ENCODE data around the gene CATSPERB.
"Not testable (repeated sequence)": the region's sequence is repeated elsewhere in the genome, so short reads cannot be mapped to it uniquely, and the experiment has no call there.

The CATSPERB gene

DNA sequence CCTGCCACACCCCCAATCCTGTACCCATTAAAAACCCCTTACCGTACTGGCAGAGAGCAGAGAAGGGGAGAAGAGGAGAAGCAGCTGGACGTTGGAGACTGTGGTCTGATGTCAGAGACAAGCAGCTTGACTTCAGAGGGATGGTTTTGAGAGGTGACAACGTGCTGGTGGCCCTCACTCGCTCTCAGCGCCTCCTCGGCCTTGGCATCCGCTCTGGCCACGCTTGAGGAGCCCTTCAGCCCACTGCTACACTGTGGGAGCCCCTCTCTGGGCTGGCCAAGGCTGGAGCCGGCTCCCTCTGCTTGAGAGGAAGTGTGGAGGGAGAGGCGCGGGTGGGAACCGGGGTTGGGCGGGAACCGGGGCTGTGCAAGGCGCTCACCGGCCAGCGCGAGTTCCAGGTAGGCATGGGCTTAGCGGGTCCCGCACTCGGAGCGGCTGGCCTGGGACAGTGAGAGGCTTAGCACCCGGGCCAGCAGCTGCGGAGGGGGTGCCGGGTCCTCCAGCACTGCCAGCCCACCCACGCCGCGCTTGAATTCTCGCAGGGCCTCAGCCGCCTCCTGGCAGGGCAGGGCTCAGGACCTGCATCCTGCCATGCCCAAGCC is 154.2 kb downstream of the CATSPERB start:
- no peak for DNase-seq (ENCODE audit: low read depth, low spot score)

DNA sequence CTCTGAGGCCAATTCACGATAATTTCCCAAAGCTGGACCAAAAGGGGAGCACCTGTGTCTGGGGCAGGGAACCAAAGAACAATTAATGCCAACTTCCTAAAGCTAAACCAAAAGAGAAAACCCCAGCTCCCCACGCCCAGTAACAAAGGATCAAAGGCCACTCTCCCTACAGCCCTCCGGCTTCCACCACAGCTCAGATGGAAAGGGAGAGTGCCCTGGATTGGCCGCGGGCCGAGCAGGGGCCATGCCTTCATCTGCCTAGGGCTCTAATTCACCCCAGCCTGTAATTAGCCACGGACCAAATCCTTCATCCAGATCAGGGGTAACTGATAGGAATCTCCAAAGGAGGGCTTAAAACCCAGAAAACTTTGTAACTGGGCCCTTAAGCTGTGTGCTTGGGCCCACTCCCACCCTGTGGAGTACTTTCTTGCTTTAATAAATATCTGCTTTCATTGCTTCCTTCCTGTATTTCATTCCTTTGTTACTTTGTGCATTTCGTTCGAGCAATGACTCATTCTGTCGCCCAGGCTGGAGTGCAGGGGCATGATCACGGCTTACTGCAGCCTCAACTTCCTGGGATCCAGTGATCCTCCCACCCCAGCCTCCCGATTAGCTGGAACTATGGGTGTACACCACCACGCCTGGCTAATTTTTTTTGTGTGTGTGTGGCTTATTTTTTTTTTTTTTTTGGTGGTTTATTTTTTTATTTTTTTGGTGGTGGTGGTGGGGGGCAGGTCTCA is 156.2 kb downstream of the CATSPERB start:
- DNase-seq (ENCODE audit: low read depth, low spot score), result no peak

DNA sequence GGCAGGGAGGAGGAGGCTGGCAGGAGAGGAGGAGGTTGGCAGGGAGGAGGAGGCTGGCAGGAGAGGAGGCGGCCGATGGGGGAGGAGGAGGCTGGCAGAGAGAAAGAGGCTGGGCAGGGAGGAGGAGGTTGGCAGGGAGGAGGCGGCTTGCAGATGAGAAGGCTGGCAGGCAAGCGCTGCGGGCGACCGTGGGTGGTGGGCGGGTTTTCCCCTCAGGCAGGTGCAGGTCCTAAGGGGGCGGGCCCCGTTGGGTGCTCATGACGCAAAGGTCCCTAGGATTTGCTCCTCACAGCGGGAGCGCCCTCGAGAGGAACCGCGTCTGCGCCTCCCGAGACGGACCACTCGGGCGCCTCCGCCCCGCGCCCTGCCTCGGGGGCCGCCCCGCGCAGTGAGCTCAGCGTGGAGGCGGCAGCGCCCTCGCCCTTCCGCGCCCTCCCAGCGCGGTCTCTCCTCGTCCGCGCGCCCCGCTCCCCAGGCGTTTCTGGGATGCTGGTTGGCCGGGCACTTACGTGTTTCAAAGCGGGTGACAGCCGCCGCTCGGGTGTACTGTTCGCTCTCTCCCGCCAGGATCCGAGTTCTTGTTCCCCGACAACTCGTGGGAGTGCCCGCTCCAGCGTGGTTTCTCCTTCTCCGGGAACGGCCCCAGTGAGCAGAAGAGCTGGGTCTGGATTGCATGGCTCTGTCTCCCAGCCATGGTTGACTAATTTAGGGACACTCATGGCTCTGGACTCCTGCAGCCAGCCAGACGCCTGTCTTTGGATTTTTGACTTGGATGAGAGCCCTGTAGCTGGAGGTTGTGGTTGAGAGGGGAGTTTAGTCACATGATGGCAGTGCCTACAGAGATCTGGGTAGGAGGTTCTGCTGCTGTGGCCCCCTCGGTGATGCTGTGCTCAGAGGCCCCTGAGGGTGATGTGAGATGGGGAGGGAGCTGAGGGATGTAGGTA is 157.7 kb downstream of the CATSPERB start:
- no peak for DNase-seq (ENCODE audit: low read depth, low spot score)

DNA sequence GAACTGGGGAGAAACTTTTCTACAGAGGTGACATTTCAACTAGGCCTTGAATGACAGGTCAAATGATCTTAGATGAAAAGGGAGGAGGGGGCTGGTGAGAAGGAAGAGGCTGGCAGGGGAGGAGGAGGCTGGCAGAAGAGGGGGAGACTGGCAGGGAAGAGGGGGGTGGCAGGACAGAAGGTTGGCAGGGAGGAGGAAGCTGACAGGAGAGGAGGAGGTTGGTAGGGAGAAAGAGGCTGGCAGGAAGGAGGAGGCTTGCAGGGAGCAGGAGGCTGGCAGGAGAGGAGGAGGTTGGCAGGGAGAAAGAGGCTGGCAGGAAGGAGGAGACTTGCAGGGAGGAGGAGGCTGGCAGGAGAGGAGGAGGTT is 158.4 kb downstream of the CATSPERB start:
- DNase-seq (ENCODE audit: low read depth, low spot score), result no peak

DNA sequence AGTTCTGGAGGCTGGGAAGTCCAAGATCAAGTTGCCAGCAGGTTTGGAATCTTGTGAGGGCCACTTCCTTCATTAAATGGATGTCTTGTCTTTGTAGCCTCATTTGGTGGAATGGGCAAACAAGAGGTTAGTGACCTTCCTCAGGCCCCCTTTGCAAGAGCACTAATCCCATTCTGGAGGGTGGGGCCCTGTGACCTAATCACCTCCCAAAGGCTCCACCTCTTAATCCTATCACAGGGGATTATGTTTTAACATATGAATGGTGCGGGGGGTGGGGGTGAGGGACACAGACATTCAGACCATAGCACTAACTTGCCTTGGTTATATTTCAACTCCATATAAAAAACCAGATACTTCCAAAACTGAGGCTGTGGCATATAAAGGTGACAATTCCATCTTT is 161.9 kb downstream of the CATSPERB start:
- no peak for DNase-seq (ENCODE audit: low read depth, low spot score)

DNA sequence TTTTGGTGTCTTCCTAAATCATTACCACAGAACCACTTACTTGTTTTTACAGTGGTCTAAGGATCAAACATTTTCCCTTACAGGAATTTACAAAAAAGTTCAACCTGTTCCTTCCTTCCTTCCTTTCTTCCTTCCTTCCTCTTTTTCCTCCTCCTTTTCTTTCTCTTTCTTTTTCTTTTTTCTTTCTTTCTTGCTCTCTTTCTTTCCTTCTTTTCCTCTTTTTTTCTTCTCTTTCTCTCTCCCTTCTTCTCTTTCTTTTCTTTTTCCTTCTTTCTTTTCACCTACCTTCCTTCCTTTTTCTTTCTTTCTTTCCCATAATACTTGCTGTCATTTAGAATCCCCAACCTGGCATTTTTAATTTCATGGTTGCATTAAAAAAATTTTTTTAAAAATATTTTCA is 162.6 kb downstream of the CATSPERB start:
- DNase-seq (ENCODE audit: low read depth, low spot score), result no peak

DNA sequence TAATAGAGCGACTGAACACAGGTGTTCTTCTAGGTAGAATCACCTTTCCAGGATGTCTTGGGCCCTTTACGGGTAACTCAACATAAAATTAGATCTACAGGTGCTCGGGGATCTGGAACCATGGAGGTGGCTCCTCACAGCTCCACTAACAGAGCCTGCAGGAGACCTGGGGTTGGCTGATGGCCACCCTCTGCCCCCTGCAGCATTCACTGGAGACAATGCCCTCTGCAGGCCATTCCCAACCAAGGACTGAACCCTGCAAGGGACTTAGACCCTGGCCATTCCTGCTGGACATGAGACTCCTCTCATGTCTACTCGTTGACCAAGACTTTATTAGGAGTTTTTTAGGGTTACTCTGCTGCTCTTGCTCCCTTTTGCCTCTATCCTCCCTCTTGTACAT is 163.3 kb downstream of the CATSPERB start:
- no peak for DNase-seq (ENCODE audit: low read depth, low spot score)

DNA sequence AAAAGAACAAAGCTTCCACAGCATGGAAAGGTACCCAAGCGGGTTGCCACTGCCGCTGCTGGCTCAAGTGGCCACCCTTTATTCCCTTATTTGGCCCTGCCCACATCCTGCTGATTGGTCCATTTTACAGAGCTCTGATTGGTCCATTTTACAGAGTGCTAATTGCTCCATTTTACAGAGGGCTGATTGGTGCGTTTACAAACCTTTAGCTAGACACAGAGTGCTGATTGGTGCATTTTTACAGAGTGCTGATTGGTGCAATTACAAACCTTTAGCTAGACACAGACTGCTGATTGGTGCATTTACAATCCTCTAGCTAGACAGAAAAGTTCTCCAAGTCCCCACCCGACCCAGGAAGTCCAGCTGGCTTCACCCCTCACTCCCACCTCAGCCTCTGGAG is 164.1 kb downstream of the CATSPERB start:
- not testable (repeated sequence) for DNase-seq (ENCODE audit: low read depth, low spot score)

DNA sequence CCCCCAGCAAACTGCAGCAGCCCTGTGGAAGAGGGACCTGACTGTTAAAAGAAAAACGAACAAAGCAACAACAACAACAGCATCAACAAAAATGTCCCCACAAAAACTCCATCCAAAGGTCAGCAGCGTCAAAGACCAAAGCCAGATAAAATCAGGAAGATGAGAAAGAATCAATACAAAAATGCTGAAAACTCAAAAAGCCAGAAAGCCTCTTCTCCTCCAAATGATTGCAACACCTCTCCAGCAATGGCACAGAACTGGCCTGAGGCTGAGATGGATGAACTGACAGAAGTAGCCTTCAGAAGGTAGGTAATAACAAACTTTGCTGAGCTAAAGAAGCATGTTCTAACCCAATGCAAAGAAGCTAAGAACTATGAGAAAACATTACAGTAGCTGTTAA is 176.4 kb downstream of the CATSPERB start:
- DNase-seq (ENCODE audit: low read depth, low spot score), result no peak

DNA sequence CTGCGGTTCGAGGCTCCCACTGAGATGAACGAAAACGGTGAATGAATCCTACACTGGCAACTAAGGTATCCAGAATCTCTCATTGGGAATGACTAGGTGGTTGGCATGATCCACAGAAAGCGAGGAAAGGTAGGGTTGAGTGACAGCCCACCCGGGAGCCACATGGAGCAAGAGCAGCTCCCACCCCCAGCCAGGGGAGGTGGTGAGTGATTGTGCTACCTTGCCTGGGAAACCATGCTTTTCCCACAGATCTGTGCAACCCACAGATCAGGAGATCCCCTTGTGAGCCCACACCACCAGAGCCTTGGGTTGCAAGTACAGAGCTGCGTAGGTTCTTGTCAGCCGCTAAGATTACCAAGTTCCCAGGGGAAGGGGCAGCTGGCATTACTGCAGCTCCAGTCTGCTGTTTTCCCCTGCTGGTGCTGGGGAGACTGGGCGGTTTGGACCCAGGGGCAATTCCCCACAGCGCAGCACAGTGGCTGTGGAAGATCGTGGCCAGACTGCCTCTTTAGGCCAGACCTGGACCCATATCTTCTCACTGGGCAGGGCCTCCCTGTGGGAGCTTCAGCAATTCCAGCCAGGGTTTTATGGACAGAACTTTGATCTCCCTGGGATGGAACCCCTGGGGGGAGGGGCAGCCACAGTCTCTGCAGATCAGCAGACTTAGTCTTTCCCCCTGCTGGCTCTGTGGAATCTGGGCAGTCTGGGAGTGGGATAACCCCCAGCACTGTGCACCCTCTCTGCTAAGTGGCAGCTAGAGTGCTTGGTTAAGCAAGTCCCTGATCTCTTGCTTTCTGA is 177.2 kb downstream of the CATSPERB start:
- DNase-seq (ENCODE audit: low read depth, low spot score), result no peak

DNA sequence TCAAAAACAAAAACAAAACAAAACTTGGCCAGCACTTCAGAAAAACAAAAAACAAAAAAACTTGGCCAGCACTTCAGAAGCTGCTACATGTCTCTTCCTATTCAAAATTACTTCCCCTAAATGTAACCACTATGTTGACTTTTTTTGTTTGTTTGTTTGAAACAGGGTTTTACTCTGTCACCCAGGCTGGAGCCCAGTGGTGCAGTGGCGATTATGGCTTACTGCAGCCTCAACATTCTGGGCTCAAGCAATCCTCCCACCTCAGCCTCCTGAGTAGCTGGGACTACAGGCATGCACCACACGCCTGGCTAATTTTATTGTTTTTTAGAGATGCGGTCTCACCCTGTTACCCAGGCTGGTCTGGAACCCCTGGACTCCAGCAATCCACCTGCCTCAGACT is 183.8 kb downstream of the CATSPERB start:
- no peak for DNase-seq (ENCODE audit: low read depth, low spot score)

DNA sequence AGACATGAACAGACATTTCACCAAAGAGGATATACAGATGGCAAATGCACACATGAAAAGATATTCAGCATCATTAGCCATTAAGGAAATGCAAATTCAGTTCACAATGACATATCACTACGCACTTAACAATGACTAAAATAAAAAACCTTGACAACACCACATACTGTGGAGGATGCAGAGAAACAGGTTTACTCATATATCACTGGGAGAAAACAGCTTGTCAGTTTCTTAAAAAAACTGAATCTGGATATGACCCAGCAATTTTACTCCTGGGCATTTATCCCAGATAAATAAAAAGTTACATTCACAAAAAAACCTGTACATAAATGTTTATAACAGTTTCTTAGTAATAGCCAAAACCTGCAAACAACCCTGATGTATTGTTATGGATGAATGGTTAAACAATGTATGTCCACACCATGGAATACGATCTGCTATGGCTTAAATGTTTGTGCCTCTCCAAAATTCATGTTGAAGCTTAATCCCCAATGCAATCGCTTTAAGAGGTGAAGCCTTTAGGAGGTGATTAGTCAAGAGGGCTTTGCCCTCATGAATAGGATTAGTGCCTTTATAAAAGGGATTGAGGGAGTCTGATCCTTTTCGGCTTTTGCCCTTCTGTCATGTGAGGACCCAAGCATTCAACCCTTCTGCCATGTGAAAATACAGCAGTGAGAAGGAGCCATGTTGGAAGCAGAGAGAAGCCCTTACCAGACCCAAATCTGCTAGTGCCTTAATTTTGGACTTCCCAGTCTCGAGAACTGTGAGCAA is 185.8 kb downstream of the CATSPERB start:
- no peak for DNase-seq (ENCODE audit: low read depth, low spot score)

DNA sequence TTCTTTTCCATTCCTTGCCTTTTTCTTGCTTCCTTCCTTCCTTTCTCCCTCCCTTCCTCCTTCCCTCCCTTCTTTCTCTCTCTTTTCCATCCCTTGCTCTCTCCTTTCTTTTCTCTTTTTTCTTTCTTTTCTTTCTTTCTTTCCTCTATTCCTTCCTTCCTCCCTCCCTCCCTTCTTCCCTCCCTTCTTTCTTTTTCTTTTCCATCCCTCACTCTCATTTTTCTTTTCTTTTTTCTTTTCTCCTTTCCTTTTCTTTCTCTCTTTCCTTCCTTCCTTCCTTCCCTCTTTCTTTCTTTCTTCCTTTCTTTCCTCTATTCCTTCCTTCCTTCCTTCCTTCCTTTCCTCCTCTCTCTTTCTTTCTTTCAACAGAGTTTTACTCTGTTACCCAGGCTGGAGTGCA is 186.7 kb downstream of the CATSPERB start:
- no peak for DNase-seq (ENCODE audit: low read depth, low spot score)

DNA sequence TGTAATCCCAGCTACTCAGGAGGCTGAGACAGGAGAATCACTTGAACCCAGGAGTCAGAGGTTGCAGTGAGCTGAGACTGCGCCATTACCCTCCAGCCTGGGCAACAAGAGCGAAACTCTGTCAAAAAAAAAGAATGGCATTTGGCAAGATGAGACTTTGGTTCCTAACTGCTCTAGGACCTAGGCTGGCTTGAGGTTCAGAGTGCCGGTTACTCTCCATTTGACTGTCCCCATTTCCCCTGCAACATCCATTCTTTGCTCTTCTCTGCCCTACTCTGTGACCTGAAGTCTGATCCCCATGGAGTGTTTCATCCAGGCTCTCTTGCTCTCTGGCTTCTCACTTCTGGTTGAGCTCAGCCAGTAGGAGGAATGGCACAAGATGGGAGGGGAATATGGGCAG is 195.6 kb downstream of the CATSPERB start:
- DNase-seq (ENCODE audit: low read depth, low spot score), result no peak

DNA sequence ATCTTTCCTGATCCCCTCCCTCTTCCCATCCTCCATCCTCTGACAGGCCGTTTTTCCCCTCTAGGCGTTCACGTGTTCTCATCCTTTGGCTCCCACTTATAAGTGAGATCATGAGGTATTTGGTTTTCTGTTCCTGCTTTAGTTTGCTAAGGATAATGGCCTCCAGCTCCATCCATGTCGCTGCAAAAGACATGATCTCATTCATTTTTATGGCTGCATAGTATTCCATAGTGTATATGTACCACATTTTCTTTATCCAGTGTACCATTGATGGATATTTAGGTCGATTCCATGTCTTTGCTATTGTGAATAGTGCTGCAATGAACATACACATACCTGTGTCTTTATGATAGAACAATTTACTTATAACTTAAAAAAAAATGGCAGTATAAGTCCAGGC is 197.8 kb downstream of the CATSPERB start:
- not testable (repeated sequence) for DNase-seq (ENCODE audit: low read depth, low spot score)

DNA sequence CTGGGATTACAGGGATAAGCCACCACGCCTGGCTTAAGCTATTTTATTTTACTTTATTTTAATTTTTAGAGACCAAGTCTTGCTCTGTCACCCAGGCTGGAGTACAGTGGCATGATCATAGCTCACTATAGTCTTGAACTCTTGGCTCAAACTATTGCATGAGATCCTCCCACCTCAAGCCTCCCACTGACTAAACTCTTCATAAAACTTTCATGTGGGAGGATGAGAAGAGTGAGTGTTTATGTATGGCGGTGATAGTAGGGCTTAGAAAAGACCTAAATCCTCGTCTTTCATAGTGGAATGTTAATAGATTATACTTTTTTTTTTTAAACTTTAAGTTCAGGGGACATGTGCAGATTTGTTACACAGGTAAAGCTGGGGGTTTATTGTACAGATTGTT is 198.3 kb downstream of the CATSPERB start:
- no peak for DNase-seq (ENCODE audit: low read depth, low spot score)
